ENCODE measurements around the gene IGF2R.
A peak's percentile ranks its signal among the peaks of the same experiment; 100 is the strongest.

The IGF2R gene

DNA sequence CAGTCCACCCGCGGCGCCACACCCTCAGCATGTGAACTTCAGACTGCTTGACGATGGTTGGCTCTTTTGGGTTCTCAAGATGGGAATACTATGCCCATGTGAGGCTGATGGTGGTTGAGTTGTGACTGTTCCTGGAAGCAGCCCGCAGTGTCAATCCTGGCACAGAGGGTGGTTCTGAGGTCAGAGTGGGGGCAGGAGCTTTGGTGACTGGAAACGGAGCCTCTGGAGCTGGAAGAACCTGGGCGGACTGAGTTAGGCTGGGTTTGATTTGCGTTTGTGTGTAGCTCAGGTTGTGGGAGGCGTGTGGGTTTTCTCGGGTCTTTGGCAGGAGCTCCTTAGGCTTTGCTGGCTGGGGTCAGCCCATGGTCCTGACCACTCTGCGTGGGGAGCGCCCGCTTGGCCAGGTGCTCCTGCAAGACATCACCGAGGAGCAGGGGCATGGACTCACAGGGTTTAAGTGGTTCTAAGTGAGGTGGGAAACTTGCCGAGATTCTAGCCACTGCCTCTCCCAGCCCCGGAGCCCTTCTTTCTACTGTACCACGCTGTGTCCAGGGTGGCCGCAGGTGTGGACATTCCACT is 115.4 kb downstream of the IGF2R start:
- no peak overlapping the region for H3K4me3 ChIP-seq (ENCODE audit: low read depth, low read length)
- TF ChIP-seq, protein P1, sequence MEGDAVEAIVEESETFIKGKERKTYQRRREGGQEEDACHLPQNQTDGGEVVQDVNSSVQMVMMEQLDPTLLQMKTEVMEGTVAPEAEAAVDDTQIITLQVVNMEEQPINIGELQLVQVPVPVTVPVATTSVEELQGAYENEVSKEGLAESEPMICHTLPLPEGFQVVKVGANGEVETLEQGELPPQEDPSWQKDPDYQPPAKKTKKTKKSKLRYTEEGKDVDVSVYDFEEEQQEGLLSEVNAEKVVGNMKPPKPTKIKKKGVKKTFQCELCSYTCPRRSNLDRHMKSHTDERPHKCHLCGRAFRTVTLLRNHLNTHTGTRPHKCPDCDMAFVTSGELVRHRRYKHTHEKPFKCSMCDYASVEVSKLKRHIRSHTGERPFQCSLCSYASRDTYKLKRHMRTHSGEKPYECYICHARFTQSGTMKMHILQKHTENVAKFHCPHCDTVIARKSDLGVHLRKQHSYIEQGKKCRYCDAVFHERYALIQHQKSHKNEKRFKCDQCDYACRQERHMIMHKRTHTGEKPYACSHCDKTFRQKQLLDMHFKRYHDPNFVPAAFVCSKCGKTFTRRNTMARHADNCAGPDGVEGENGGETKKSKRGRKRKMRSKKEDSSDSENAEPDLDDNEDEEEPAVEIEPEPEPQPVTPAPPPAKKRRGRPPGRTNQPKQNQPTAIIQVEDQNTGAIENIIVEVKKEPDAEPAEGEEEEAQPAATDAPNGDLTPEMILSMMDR (IDR thresholded peaks at IDR 0.05; ENCODE audit: insufficient read depth, low read depth, low read length, missing control alignments), result no peak
- DNase-seq (ENCODE audit: low read depth), result no peak

DNA sequence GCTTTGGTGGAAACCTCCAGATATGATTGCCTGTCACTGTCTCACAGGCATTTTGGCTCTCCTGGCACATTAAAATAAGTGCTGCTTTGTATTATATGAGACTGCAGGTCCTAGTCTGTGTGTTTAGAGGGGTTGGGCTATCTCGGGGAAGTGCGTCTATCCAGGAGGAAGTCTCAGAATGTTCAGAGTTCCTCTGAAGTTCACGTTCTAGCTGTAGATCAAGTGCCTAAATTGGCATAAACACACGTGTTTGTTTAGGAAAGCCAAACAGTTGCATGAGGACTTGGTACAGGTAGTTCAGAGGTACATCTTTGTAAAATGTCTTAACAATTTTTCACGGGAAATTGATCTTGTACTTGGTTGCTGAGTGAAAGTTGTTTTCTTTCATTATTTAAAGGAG is 116.3 kb downstream of the IGF2R start:
- H3K4me3 ChIP-seq (ENCODE audit: low read depth, low read length), result no peak overlapping the region
- TF ChIP-seq, protein P1 (IDR thresholded peaks at IDR 0.05; ENCODE audit: insufficient read depth, low read depth, low read length, missing control alignments), result no peak
- no peak for DNase-seq (ENCODE audit: low read depth)

- DNase-seq (ENCODE audit: low read depth), result no peak
- no peak overlapping the region for H3K4me3 ChIP-seq (ENCODE audit: low read depth, low read length)
- TF ChIP-seq, protein P1 (IDR thresholded peaks at IDR 0.05; ENCODE audit: insufficient read depth, low read depth, low read length, missing control alignments), result no peak
These were observed 117.0 kb downstream of the IGF2R start for GRCh38 chr6:160085713-160086505.

- no peak overlapping the region for H3K4me3 ChIP-seq (ENCODE audit: low read depth, low read length)
- DNase-seq (ENCODE audit: low read depth), result no peak
- TF ChIP-seq, protein P1 (IDR thresholded peaks at IDR 0.05; ENCODE audit: insufficient read depth, low read depth, low read length, missing control alignments), result no peak
These were observed 117.9 kb downstream of the IGF2R start for GRCh38 chr6:160086754-160087153.

- no peak for DNase-seq (ENCODE audit: low read depth)
- TF ChIP-seq, protein P1 (IDR thresholded peaks at IDR 0.05; ENCODE audit: insufficient read depth, low read depth, low read length, missing control alignments), result peak; percentile 30
- H3K4me3 ChIP-seq (ENCODE audit: low read depth, low read length), result no peak overlapping the region
These were observed 119.3 kb downstream of the IGF2R start for GRCh38 chr6:160088069-160088783.

DNA sequence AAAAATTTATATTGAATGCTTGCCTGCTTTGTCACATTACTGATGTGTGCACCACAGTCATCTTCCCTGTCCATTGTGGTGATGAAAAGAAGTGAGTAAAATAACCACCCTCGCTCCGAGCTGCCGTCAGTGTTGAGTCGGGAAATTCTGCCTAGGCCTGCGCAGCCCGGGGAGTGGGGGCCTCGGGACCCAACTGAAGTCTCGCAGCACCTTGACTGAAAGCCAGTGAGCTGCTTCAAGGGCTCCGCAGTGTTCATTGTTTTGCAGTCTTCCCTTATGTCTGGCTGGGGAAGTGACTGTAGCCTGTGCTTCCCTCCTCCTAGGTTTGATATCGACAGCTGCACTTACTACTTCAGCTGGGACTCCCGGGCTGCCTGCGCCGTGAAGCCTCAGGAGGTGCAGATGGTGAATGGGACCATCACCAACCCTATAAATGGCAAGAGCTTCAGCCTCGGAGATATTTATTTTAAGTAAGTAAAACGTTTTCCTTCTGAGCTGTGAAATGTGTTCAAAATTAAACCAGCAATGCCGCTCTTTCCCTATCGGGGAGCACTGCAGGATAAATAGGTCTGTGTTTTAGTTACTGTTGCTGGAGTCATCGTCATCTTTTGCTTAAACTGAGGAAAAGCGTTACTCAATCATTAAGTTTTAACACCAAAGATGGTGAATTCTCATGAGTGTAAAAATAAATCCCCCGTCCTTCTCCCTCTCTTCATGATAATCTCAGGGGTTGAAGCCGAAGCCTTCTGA is 120.1 kb downstream of the IGF2R start:
- H3K4me3 ChIP-seq (ENCODE audit: low read depth, low read length), result no peak overlapping the region
- TF ChIP-seq, protein P1 (IDR thresholded peaks at IDR 0.05; ENCODE audit: insufficient read depth, low read depth, low read length, missing control alignments), result no peak
- DNase-seq (ENCODE audit: low read depth), result no peak

All from GM12865 (cell line).